ENCODE results near the gene NIBAN1. TPM values are rescaled to one million over a fixed set of nuclear protein-coding genes. Genes with fewer than 3 reads are reported as not detected.
"Not testable (repeated sequence)": the region's sequence is repeated elsewhere in the genome, so short reads cannot be mapped to it uniquely, and the experiment has no call there.

NIBAN1 gene
- total and polyA plus RNA-seq, 9 of the 15 experiments (the other 6 are each of a cell fraction or from before 2014, with no cell fraction given) = 1.5 to 26.6 (median 16.2) TPM

DNA sequence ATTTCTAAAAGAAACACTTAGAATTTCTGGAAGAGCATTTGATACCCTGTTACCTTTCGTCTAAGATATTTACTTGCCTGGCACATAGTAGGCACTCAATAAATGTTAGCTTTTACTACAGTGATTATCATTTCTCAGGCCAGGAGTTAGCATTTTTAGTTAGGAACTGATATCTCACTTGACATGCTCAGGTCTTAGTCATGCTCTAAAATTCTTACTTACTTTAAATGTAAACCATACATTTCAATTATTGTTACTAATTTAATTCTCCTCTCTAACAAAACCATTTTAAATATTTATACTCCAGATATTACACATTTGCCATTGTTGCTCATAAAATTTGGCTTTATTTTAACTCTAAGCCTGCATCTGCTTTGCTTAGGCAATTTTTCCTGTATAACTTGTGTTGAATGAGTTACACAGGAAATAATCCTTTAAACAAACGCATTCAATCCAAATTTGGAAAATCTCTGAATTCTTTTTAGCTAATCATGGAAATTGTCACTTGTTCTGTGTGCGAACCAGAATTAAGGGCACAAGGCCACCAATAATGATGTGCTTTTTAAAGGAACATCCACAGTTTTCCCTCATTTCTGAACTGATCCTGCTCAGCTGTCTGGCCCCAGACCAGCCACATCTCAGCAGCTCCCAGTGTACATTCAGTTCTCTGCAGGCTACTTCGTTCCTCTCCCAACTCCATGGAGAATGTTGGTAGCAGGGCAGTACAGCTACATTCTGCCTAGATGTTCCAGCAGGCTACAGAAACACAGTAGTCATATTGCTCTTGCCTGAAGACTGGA is 15.6 kb downstream of the NIBAN1 start:
- no TSS peak for BruUV-seq (replicated peaks)
- H3K9me3 ChIP-seq (replicated peaks; ENCODE audit: control insufficient read depth, insufficient read depth, low read depth, low read length) = no peaks in the 10 kb centered on the region
- no peaks in the 10 kb centered on the region for H3K36me3 ChIP-seq (ENCODE audit: control insufficient read depth, insufficient read depth, low read length)
- in situ Hi-C loops (cut with MboI) (no loop called here), intact Hi-C loops (cut with micrococcal nuclease) (no loop called here)
- no peak overlapping the region for H3K9ac ChIP-seq (ENCODE audit: insufficient read depth in 1 of 2, low read depth in 2 of 2, low read length in 2 of 2)
- 47% methylated on average over 4 of the region's 4 CpGs for WGBS (ENCODE audit: insufficient coverage, low coverage, missing lambda C conversion rate)
- POLR2A ChIA-PET = interaction anchor here (0.6 to 5.0 kb wide), 7 partner anchors 8 to 1394 kb away, joined by 3 to 63 read pairs (median 4); partner anchors contain the start of gene NIBAN1
- 0 out of 2 replicates have a peak, but pooled peaks cover 5% of the 10 kb centered on the region for H4K20me1 ChIP-seq (replicated peaks; ENCODE audit: control insufficient read depth, insufficient read depth, low read length)
- peak; percentile 64 for ATAC-seq
- DNase-seq (ENCODE audit: extremely low read depth in 1 of 4, low spot score in 3 of 4) = no peak
- no peak overlapping the region for H3K4me2 ChIP-seq (ENCODE audit: insufficient read depth, low read length)
- TF ChIP-seq SETDB1 (IDR thresholded peaks at IDR 0.05; ENCODE audit: low read length) (no peak), RUNX1 (IDR thresholded peaks at IDR 0.05; ENCODE audit: low read depth) (no peak), POLR2H (tag; IDR thresholded peaks at IDR 0.05; ENCODE audit: low read depth) (0 out of 2 replicates have a peak, but pooled peaks have one; percentile 39), ZKSCAN1 (IDR thresholded peaks at IDR 0.05; ENCODE audit: low read depth, low read length) (peak; percentile 69; the same call in 1 of the 2 replicates), NCOR1 (IDR thresholded peaks at IDR 0.05) (no peak), POLR2B (IDR thresholded peaks at IDR 0.05; ENCODE audit: low read depth, partially characterized antibody) (peak; percentile 15), NRF1 (conservative IDR thresholded peaks at IDR 0.05 in 1 of 2, IDR thresholded peaks at IDR 0.05 in 1 of 2) (peak in 1 of 2 experiments; percentile 23; a peak in 1 of 4 replicates)
- CTCF ChIA-PET (ENCODE audit: low intra/inter-chr PET ratio) = interaction anchor here (1.3 kb wide), 1 partner anchor 76 kb away, joined by 4 read pairs; no protein-coding TSS in a partner anchor
- H3K4me1 ChIP-seq (replicated peaks in 1 of 2; ENCODE audit: control insufficient read depth in 2 of 2, insufficient read depth in 2 of 2, low read length in 2 of 2) = peaks cover 0 to 10% of the 10 kb centered on the region in 2 experiments; a peak in 3 of 5 replicates
- FAIRE-seq = no peak
- H3K9me1 ChIP-seq (ENCODE audit: control insufficient read depth, insufficient read depth, low read length) = no peaks in the 10 kb centered on the region
- H3K4me3 ChIP-seq = no peak overlapping the region
- peaks cover 2% of the 10 kb centered on the region; the same call in 1 of the 3 replicates for H3K79me2 ChIP-seq (ENCODE audit: control insufficient read depth, insufficient read depth, low read length)
- H3K27ac ChIP-seq (ENCODE audit: extremely low read depth, low read depth, low read length) = no peak overlapping the region
- H3K27me3 ChIP-seq (ENCODE audit: control insufficient read depth in 2 of 2, insufficient read depth in 2 of 2, low read length in 2 of 2) = no peaks in the 10 kb centered on the region
- H2AFZ ChIP-seq (ENCODE audit: low read depth, low read length) = no peak overlapping the region

- ATAC-seq; H2AFZ ChIP-seq (ENCODE audit: low read depth, low read length); H3K27ac ChIP-seq (ENCODE audit: extremely low read depth, low read depth, low read length); H3K36me3 ChIP-seq (ENCODE audit: control insufficient read depth, insufficient read depth, low read length); H3K9ac ChIP-seq (ENCODE audit: insufficient read depth in 1 of 2, low read depth in 2 of 2, low read length in 2 of 2); H3K9me1 ChIP-seq (ENCODE audit: control insufficient read depth, insufficient read depth, low read length); BruUV-seq (replicated peaks); H3K4me2 ChIP-seq (ENCODE audit: insufficient read depth, low read length); CTCF ChIA-PET (ENCODE audit: low intra/inter-chr PET ratio); H3K27me3 ChIP-seq (ENCODE audit: control insufficient read depth in 2 of 2, insufficient read depth in 2 of 2, low read length in 2 of 2); DNase-seq (ENCODE audit: extremely low read depth in 1 of 4, low spot score in 3 of 4); FAIRE-seq; H3K9me3 ChIP-seq (replicated peaks; ENCODE audit: control insufficient read depth, insufficient read depth, low read depth, low read length); in situ Hi-C loops (cut with MboI); H3K79me2 ChIP-seq (ENCODE audit: control insufficient read depth, insufficient read depth, low read length); H3K4me3 ChIP-seq; H3K4me1 ChIP-seq (replicated peaks in 1 of 2; ENCODE audit: control insufficient read depth in 2 of 2, insufficient read depth in 2 of 2, low read length in 2 of 2); H4K20me1 ChIP-seq (replicated peaks; ENCODE audit: control insufficient read depth, insufficient read depth, low read length); intact Hi-C loops (cut with micrococcal nuclease): not testable (repeated sequence)
- 69% methylated on average over 2 of the region's 2 CpGs for WGBS (ENCODE audit: insufficient coverage, low coverage, missing lambda C conversion rate)
- POLR2A ChIA-PET = interaction anchor here (0.6 to 5.0 kb wide), 5 partner anchors 10 to 225 kb away, joined by 3 to 63 read pairs (median 4); partner anchors contain the start of gene NIBAN1
These were observed 16.4 kb downstream of the NIBAN1 start for GRCh38 chr1:184957901-184958300.

Measured in K562 (cell line).